Sigmoid colon (tissue), 7 donors: ENCODE data around the gene SNX12. TPM values are rescaled to one million over a fixed set of nuclear protein-coding genes. Genes with fewer than 3 reads are reported as not detected.

Experiments used
- DNase-seq: peaks from one replicate; pipeline ENCODE4 v3.0.0-alpha.2; 2019
- H3K27ac ChIP-seq, 4 donors: fragments of 200-600 bp; sonication (generic); one replicate each; pipeline ENCODE4 v1.5.1; 2016 to 2019; ENCODE audit warnings: mild to moderate bottlenecking in 1 of 4
- H3K27me3 ChIP-seq, 3 donors: fragments of 200-600 bp; sonication (generic); one replicate each; pipeline ENCODE4 v1.5.1; 2019; ENCODE audit warnings: mild to moderate bottlenecking in 1 of 3
- H3K36me3 ChIP-seq, 4 donors: fragments of 200-600 bp; sonication (generic); one replicate each; pipeline ENCODE4 v1.5.1; 2016 to 2019
- H3K4me1 ChIP-seq, 4 donors: fragments of 200-600 bp; sonication (generic); one replicate each; pipeline ENCODE4 v1.5.1; 2017 to 2019
- H3K4me3 ChIP-seq, 4 donors: fragments of 200-600 bp; sonication (generic); one replicate each; pipeline ENCODE4 v1.5.1; 2017 to 2019; ENCODE audit warnings: mild to moderate bottlenecking in 2 of 4, moderate library complexity in 1 of 4
- H3K9me3 ChIP-seq, 4 donors: fragments of 200-600 bp in 3 of 4; sonication (generic) in 3 of 4; one replicate each; pipeline versions ENCODE4 v1.5.1 to v1.6.1; 2013 to 2019
- EP300 ChIP-seq, 4 donors: sonication (generic); formaldehyde crosslinking; IDR thresholded peaks; one replicate each; pipeline ENCODE4 v1.6.1; 2017; ENCODE audit warnings: antibody characterized with exemption in 4 of 4
- POLR2A ChIP-seq, 2 donors: fragments of 450-650 bp; IDR thresholded peaks; one replicate each; pipeline ENCODE4 v1.6.1; 2016; ENCODE audit warnings: antibody characterized with exemption in 2 of 2, mild to moderate bottlenecking in 2 of 2, moderate library complexity in 2 of 2
- POLR2AphosphoS5 ChIP-seq, 4 donors: sonication (generic); formaldehyde crosslinking; IDR thresholded peaks; one replicate each; pipeline ENCODE4 v1.6.1; 2017; ENCODE audit warnings: antibody characterized with exemption in 4 of 4
- WGBS, 2 donors: extraction: QIAGEN DNeasy Blood & Tissue Kit; methylation state at CpG; one replicate each; pipeline ENCODE4 v1.1.7; 2013; 5-methylcytosine and 5-hydroxymethylcytosine counted together
- intact Hi-C: fragments of 100-400 bp; cut with DNase I; formaldehyde crosslinking; loops from one replicate; pipeline ENCODE4 v1.15.1; 2023
- polyA plus RNA-seq, 3 donors: library from polyadenylated mRNA; stranded (reverse); fragments of 200-250 nt; gene quantifications; one replicate each; pipeline ENCODE4 v1.2.3, GENCODE V29; 2013
- total RNA-seq, 4 donors: library from RNA; depleted of rRNA; stranded (reverse); fragments of >200 nt; gene quantifications; one replicate each; pipeline ENCODE4 v1.1.0, GENCODE V29; 2016
- TF ChIP-seq, protein P1 (sequence below), 4 experiments: fragments of 450-650 bp in 3 of 4; fragments of 200-600 bp in 1 of 4; IDR thresholded peaks; one replicate each; pipeline ENCODE4 v1.5.1; 2016 to 2019; ENCODE audit warnings: antibody characterized with exemption in 4 of 4, mild to moderate bottlenecking in 3 of 4, moderate library complexity in 2 of 4
- donor health status: healthy with polysubstance abuse.
- donor health status: Bipolar disorder and iron deficiency.
- donor health status: healthy.

Gene SNX12
- total and polyA plus RNA-seq, 7 donors = 27.6 to 66.1 (median 40.6) TPM

DNA sequence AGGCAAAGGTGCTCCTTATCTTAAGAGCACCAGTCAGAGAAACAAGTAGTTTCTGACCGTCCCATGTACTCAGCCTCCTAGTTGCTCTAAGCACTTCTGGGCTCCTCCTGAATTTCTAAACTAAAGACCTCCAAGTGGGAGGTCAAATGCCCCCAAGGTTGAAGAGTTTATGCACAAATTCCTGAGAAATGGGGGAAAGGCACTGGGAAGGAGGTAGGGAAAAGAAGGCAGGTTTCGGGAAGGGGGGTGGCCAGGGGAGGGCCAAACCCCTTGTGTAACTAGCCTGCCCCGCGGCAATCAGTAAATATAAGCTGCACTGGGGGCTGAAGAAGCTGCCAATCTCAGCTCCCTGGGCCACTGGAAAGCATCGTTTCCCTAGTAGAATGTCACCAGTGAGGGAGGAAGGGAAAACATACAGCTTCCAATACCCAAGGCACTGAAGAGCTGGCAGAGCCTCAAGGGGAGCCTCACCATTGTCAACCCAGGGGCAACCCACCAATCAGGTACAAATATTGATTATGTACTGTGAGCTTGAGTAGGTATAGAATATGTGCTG, 30.9 kb upstream of the SNX12 start:
- WGBS, 2 donors = 79 to 90% methylated on average over 5 of the region's 5 CpGs
- Histone ChIP-seq H3K27ac (no peak overlapping the region), H3K4me1 (peaks cover 0 to 22% (median 10%) of the 10 kb centered on the region in 4 donors), H3K36me3 (no peaks in the 10 kb centered on the region), H3K9me3 (no peaks in the 10 kb centered on the region), H3K4me3 (no peak overlapping the region), H3K27me3 (no peaks in the 10 kb centered on the region)
- TF ChIP-seq POLR2A (IDR thresholded peaks at IDR 0.05) = no peak
- TF ChIP-seq, protein P1, sequence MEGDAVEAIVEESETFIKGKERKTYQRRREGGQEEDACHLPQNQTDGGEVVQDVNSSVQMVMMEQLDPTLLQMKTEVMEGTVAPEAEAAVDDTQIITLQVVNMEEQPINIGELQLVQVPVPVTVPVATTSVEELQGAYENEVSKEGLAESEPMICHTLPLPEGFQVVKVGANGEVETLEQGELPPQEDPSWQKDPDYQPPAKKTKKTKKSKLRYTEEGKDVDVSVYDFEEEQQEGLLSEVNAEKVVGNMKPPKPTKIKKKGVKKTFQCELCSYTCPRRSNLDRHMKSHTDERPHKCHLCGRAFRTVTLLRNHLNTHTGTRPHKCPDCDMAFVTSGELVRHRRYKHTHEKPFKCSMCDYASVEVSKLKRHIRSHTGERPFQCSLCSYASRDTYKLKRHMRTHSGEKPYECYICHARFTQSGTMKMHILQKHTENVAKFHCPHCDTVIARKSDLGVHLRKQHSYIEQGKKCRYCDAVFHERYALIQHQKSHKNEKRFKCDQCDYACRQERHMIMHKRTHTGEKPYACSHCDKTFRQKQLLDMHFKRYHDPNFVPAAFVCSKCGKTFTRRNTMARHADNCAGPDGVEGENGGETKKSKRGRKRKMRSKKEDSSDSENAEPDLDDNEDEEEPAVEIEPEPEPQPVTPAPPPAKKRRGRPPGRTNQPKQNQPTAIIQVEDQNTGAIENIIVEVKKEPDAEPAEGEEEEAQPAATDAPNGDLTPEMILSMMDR (IDR thresholded peaks at IDR 0.05) = no peak
- no peak for DNase-seq
- intact Hi-C loops = loop anchor here (1.0 to 2.0 kb wide), 2 partner anchors 30 to 80 kb away; no protein-coding TSS in a partner anchor

DNA sequence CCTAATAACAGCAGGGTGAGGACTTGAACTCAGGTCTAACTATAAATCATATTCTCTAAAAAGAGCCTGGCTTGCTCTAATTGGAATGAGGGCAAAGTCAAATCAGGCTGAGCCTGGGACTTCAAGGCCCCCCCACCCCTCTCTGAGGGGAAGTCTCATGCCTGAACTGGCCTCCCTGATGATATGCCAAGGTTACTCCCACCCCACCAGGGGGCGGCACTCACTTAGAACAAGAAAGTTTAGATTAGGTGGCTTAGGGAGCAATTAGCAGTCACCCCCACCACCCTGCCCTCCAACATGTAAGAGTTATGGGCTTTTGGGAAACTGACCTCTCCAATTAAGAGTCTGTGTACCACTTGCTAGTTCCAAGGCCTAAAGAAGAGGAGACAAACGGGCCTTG, 30.2 kb upstream of the SNX12 start:
- Histone ChIP-seq H3K27me3 (no peaks in the 10 kb centered on the region), H3K9me3 (no peaks in the 10 kb centered on the region), H3K27ac (no peak overlapping the region), H3K4me1 (peaks cover 0 to 22% (median 10%) of the 10 kb centered on the region in 4 donors), H3K36me3 (no peaks in the 10 kb centered on the region), H3K4me3 (no peak overlapping the region)
- 10 to 26% methylated on average over 2 of the region's 2 CpGs for WGBS, 2 donors
- intact Hi-C loops = loop anchor here (1.0 to 2.0 kb wide), 2 partner anchors 30 to 81 kb away; no protein-coding TSS in a partner anchor
- DNase-seq = peak; percentile 77
- TF ChIP-seq EP300 (IDR thresholded peaks at IDR 0.05) (no peak), POLR2A (IDR thresholded peaks at IDR 0.05) (no peak)
- TF ChIP-seq, protein P1 (IDR thresholded peaks at IDR 0.05) = peak in 3 of 4 experiments; percentile 21 to 42 (median 38)

DNA sequence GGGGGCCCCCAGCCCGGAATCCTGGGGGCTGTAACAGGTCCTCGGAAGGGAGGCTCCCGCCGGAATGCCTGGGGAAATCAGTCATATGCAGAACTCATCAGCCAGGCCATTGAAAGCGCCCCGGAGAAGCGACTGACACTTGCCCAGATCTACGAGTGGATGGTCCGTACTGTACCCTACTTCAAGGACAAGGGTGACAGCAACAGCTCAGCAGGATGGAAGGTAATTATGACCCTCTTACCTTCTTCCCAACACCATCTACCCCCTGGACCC, 28.6 kb upstream of the SNX12 start:
- no peak for TF ChIP-seq POLR2A (IDR thresholded peaks at IDR 0.05)
- TF ChIP-seq, protein P1 (IDR thresholded peaks at IDR 0.05) = no peak
- TF ChIP-seq EP300 (IDR thresholded peaks at IDR 0.05) = no peak
- no peak for TF ChIP-seq POLR2AphosphoS5 (IDR thresholded peaks at IDR 0.05)
- Histone ChIP-seq H3K4me3 (peak overlapping the region; percentile 43 to 62 (median 57)), H3K9me3 (no peaks in the 10 kb centered on the region), H3K27me3 (no peaks in the 10 kb centered on the region), H3K36me3 (no peaks in the 10 kb centered on the region), H3K27ac (peak overlapping the region; percentile 74 to 78 (median 75)), H3K4me1 (peaks cover 0 to 22% (median 10%) of the 10 kb centered on the region in 4 donors)
- intact Hi-C loops = no loop called here
- 1 to 5% methylated on average over 9 of the region's 9 CpGs for WGBS, 2 donors
- no peak for DNase-seq

DNA sequence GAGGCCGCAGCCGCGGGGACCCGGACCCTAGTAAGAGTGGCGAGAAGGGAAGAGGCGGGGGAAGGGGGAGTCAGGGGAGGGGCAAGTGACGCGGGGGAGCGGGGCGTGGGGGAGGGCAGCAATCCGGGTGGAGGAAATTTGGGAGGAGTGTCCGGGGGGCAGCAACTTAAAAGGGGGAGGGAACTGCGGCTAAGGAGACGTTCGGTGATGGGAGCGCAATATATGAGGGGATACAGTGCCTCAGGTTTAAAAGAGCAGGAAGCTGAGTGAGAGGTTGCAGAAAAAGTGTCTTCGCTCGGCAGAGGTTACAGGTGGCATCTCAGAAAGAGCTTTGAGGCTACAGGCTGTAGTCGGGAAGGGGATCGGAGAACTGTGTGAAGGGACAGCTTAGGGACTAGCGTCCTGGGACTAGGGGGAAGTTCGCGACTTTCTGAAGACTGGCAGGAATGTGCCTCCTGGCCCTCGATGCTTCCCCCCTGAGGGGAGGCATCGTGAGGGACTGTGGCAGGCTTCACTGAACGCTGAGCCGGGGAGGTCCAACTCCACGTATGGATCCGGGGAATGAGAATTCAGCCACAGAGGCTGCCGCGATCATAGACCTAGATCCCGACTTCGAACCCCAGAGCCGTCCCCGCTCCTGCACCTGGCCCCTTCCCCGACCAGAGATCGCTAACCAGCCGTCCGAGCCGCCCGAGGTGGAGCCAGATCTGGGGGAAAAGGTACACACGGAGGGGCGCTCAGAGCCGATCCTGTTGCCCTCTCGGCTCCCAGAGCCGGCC, 28.0 kb upstream of the SNX12 start:
- peak overlapping the region; percentile 43 to 62 (median 57) for H3K4me3 ChIP-seq
- H3K36me3 ChIP-seq = no peaks in the 10 kb centered on the region
- H3K4me1 ChIP-seq = peaks cover 0 to 22% (median 10%) of the 10 kb centered on the region in 4 donors
- no peak for DNase-seq
- H3K9me3 ChIP-seq = no peaks in the 10 kb centered on the region
- TF ChIP-seq EP300 (IDR thresholded peaks at IDR 0.05) (no peak), POLR2AphosphoS5 (IDR thresholded peaks at IDR 0.05) (peak in 1 of 4 donors; percentile 40), POLR2A (IDR thresholded peaks at IDR 0.05) (no peak)
- TF ChIP-seq, protein P1 (IDR thresholded peaks at IDR 0.05) = no peak
- 0 to 1% methylated on average over 46 of the region's 46 CpGs for WGBS, 2 donors
- intact Hi-C loops = no loop called here
- peak overlapping the region; percentile 74 to 78 (median 75) for H3K27ac ChIP-seq
- H3K27me3 ChIP-seq = no peaks in the 10 kb centered on the region
